HEK293 (cell line): ENCODE measurements around the gene ATP6V0B.

Experiments
- CTCF ChIP-seq: fragments of 450-650 bp; formaldehyde crosslinking; IDR thresholded peaks from 2 replicates; pipeline ENCODE4 v1.5.1; 2016; ENCODE audit warnings: missing biosample characterization, missing genetic modification characterization
- PRDM4 ChIP-seq: fragments of 450-650 bp; formaldehyde crosslinking; IDR thresholded peaks from 2 replicates; pipeline ENCODE4 v1.5.1; 2017; ENCODE audit warnings: missing biosample characterization, missing genetic modification characterization
- SP3 ChIP-seq: fragments of 450-650 bp; formaldehyde crosslinking; IDR thresholded peaks from 2 replicates; pipeline ENCODE4 v1.5.1; 2016; ENCODE audit warnings: missing biosample characterization, missing genetic modification characterization
- TCF7L2 ChIP-seq: IDR thresholded peaks from 2 replicates; pipeline ENCODE4 v1.6.1; 2011; ENCODE audit warnings: low read depth, mild to moderate bottlenecking, inconsistent platforms, low read length, moderate library complexity, borderline replicate concordance
- ZBTB17 ChIP-seq: fragments of 450-650 bp; formaldehyde crosslinking; IDR thresholded peaks from 2 replicates; pipeline ENCODE4 v1.5.1; 2016; ENCODE audit warnings: missing biosample characterization, missing genetic modification characterization
- ZBTB48 ChIP-seq: fragments of 450-650 bp; formaldehyde crosslinking; IDR thresholded peaks from 2 replicates; pipeline ENCODE4 v1.5.1; 2016; ENCODE audit warnings: missing biosample characterization, missing genetic modification characterization
- ZBTB49 ChIP-seq: fragments of 450-650 bp; formaldehyde crosslinking; IDR thresholded peaks from 2 replicates; pipeline ENCODE4 v1.5.1; 2016; ENCODE audit warnings: missing biosample characterization, missing genetic modification characterization, low read depth
- ZBTB7A ChIP-seq: fragments of 450-650 bp; formaldehyde crosslinking; IDR thresholded peaks from 2 replicates; pipeline ENCODE4 v1.5.1; 2016; ENCODE audit warnings: low read depth, missing biosample characterization, missing genetic modification characterization
- ZNF175 ChIP-seq: fragments of 450-650 bp; formaldehyde crosslinking; IDR thresholded peaks from 2 replicates; pipeline ENCODE4 v1.5.1; 2016; ENCODE audit warnings: missing biosample characterization, missing genetic modification characterization
- ZNF501 ChIP-seq: fragments of 450-650 bp; formaldehyde crosslinking; IDR thresholded peaks from 2 replicates; pipeline ENCODE4 v1.5.1; 2016; ENCODE audit warnings: missing biosample characterization, missing genetic modification characterization
- ZNF548 ChIP-seq: fragments of 450-650 bp; formaldehyde crosslinking; IDR thresholded peaks from 2 replicates; pipeline ENCODE4 v1.5.1; 2016; ENCODE audit warnings: missing biosample characterization, missing genetic modification characterization
- ZNF549 ChIP-seq: fragments of 450-650 bp; IDR thresholded peaks from 2 replicates; pipeline ENCODE4 v1.5.1; 2018; ENCODE audit warnings: missing biosample characterization, missing genetic modification characterization, mild to moderate bottlenecking, inconsistent platforms, moderate library complexity
- ZNF629 ChIP-seq: fragments of 450-650 bp; formaldehyde crosslinking; IDR thresholded peaks from 2 replicates; pipeline ENCODE4 v1.5.1; 2017; ENCODE audit warnings: missing biosample characterization, missing genetic modification characterization
- ZNF639 ChIP-seq: fragments of 450-650 bp; formaldehyde crosslinking; IDR thresholded peaks from 2 replicates; pipeline ENCODE4 v1.5.1; 2016; ENCODE audit warnings: missing biosample characterization, missing genetic modification characterization
- ZNF654 ChIP-seq: fragments of 450-650 bp; formaldehyde crosslinking; IDR thresholded peaks from 2 replicates; pipeline ENCODE4 v1.5.1; 2016; ENCODE audit warnings: low read depth, missing biosample characterization, missing genetic modification characterization
- ZNF664 ChIP-seq: fragments of 450-650 bp; formaldehyde crosslinking; IDR thresholded peaks from 2 replicates; pipeline ENCODE4 v1.5.1; 2016; ENCODE audit warnings: missing biosample characterization, missing genetic modification characterization
- ZNF704 ChIP-seq: fragments of 450-650 bp; formaldehyde crosslinking; IDR thresholded peaks from 2 replicates; pipeline ENCODE4 v1.5.1; 2016; ENCODE audit warnings: missing biosample characterization, missing genetic modification characterization
- ZNF76 ChIP-seq: fragments of 450-650 bp; formaldehyde crosslinking; IDR thresholded peaks from 2 replicates; pipeline ENCODE4; 2016; ENCODE audit warnings: low read depth, missing biosample characterization, missing genetic modification characterization, borderline replicate concordance
- ZNF776 ChIP-seq: fragments of 450-650 bp; formaldehyde crosslinking; IDR thresholded peaks from 2 replicates; pipeline ENCODE4 v1.5.0; 2017; ENCODE audit warnings: missing biosample characterization, missing genetic modification characterization, borderline replicate concordance
- ZNF777 ChIP-seq: fragments of 450-650 bp; formaldehyde crosslinking; IDR thresholded peaks from 2 replicates; pipeline ENCODE4 v1.5.1; 2017; ENCODE audit warnings: missing biosample characterization, missing genetic modification characterization, borderline replicate concordance
- ZNF785 ChIP-seq: fragments of 450-650 bp; formaldehyde crosslinking; IDR thresholded peaks from 2 replicates; pipeline ENCODE4 v1.5.1; 2016; ENCODE audit warnings: missing biosample characterization, missing genetic modification characterization
- ZSCAN4 ChIP-seq: fragments of 450-650 bp; formaldehyde crosslinking; IDR thresholded peaks from 2 replicates; pipeline ENCODE4 v1.5.1; 2017; ENCODE audit warnings: missing biosample characterization, missing genetic modification characterization
- ZXDB ChIP-seq: fragments of 450-650 bp; formaldehyde crosslinking; IDR thresholded peaks from 2 replicates; pipeline ENCODE4 v1.5.1; 2016; ENCODE audit warnings: missing biosample characterization, missing genetic modification characterization

The ATP6V0B gene

GRCh38 chr1:43934101-43934985, 40.4 kb upstream of the ATP6V0B start (continued):
- peak; percentile 75 for TF ChIP-seq CTCF (tag by site-specific recombination)
- no peak for TF ChIP-seq PRDM4 (tag by site-specific recombination)
- peak; percentile 85 for TF ChIP-seq ZNF654 (tag by site-specific recombination)
- no peak for TF ChIP-seq ZNF175
- no peak for TF ChIP-seq ZNF549 (tag by site-specific recombination)
- no peak for TF ChIP-seq ZBTB49 (tag by site-specific recombination)
- no peak for TF ChIP-seq ZNF664 (tag by site-specific recombination)
- TF ChIP-seq ZNF776 (tag by site-specific recombination): no peak
- no peak for TF ChIP-seq ZNF704 (tag by site-specific recombination)
- TF ChIP-seq ZNF548 (tag by site-specific recombination): no peak
- no peak for TF ChIP-seq ZNF76
- TF ChIP-seq ZNF629: no peak
- no peak for TF ChIP-seq SP3 (tag by site-specific recombination)
- 0 out of 2 replicates have a peak, but pooled peaks have one; percentile 11 for TF ChIP-seq ZBTB48 (tag by site-specific recombination)
- TF ChIP-seq ZBTB7A (tag by site-specific recombination): no peak; the same call in 1 of the 2 replicates
- TF ChIP-seq ZSCAN4 (tag by site-specific recombination): no peak
- peak; percentile 61; the same call in 1 of the 2 replicates for TF ChIP-seq ZBTB17
- TF ChIP-seq ZNF639 (tag by site-specific recombination): no peak
- no peak for TF ChIP-seq ZNF777
- 0 out of 2 replicates have a peak, but pooled peaks have one; percentile 5 for TF ChIP-seq ZNF501 (tag by site-specific recombination)
- no peak for TF ChIP-seq TCF7L2
- no peak for TF ChIP-seq ZXDB
- TF ChIP-seq ZNF785: no peak
